ENCODE results near the gene FIBCD1. TPM values are rescaled to one million over a fixed set of nuclear protein-coding genes. Genes with fewer than 3 reads are reported as not detected.

Gene FIBCD1
- total and polyA plus RNA-seq, 2 experiments from 2014 or later, result 20.2 to 23.7 TPM

DNA sequence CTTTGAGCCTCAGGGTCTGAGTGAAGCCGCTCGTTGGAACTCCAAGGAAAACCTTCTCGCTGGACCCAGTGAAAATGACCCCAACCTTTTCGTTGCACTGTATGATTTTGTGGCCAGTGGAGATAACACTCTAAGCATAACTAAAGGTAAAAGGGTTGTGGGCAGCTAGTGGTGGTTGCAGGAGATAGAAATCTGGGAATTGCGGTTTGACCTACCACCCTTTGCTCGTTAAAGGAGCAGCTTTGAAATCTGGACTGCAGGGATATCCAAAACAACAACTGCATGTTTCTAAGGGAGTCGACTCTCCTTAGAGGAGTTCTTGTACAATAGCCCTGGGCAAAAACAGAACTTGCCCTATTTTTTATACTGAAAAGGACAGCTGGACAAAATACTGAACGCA lies 85.0 kb downstream of the FIBCD1 start:
- Histone ChIP-seq H3K27ac (no peak overlapping the region), H2AFZ (no peak overlapping the region), H3K9me3 (ENCODE audit: low read depth) (no peaks in the 10 kb centered on the region), H3K4me2 (ENCODE audit: unreplicated experiment) (no peak overlapping the region), H3K4me3 (no peak overlapping the region), H3K4me1 (ENCODE audit: insufficient read depth) (peaks cover 28% of the 10 kb centered on the region), H3K27me3 (replicated peaks; ENCODE audit: insufficient read depth) (no peaks in the 10 kb centered on the region), H4K20me1 (ENCODE audit: insufficient read depth) (no peaks in the 10 kb centered on the region), H3F3A (ENCODE audit: insufficient read depth) (peaks cover 70% of the 10 kb centered on the region), H3K9me2 (ENCODE audit: insufficient read depth) (no peaks in the 10 kb centered on the region), H3K36me3 (ENCODE audit: low read depth) (peaks cover 37% of the 10 kb centered on the region), H3K79me2 (ENCODE audit: insufficient read depth) (peaks cover 96% of the 10 kb centered on the region), H3K9ac (no peak overlapping the region)
- no peak for DNase-seq
- in situ Hi-C loops (cut with MboI), result no loop called here
- WGBS, 2 experiments (ENCODE audit: low coverage in 1 of 2, low lambda C conversion rate in 2 of 2, missing lambda C conversion rate in 2 of 2), result 81% methylated on average over 8 of the region's 8 CpGs
- TF ChIP-seq EZH2phosphoT487 (IDR thresholded peaks at IDR 0.05; ENCODE audit: insufficient read depth, low read depth) (no peak), EZH2 (IDR thresholded peaks at IDR 0.05; ENCODE audit: insufficient read depth, poor library complexity, severe bottlenecking) (no peak)

DNA sequence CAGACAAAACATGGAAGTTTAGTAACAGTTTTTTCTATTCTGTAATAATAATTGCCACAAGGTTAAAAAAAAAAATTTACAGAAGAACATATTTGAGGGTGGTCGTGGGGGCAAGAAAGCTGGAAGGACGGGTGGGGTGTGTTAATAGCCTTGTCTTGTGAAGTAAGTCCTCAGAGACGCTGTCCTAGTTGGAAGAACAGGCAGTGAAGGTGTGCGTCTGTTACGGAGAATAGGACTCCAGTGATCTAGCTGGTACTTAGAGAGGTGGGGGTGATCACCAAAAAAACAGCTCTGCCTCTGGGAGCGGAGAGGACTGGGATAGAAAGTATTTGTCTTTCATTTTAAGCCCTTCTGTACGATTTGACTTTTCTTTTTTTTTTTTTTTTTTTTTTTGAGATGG lies 86.2 kb downstream of the FIBCD1 start:
- peaks cover 37% of the 10 kb centered on the region for H3K36me3 ChIP-seq (ENCODE audit: low read depth)
- H3K79me2 ChIP-seq (ENCODE audit: insufficient read depth), result peaks cover 94% of the 10 kb centered on the region
- no peaks in the 10 kb centered on the region for H3K27me3 ChIP-seq (replicated peaks; ENCODE audit: insufficient read depth)
- no peak overlapping the region for H3K9ac ChIP-seq
- in situ Hi-C loops (cut with MboI), result no loop called here
- peaks cover 72% of the 10 kb centered on the region for H3F3A ChIP-seq (ENCODE audit: insufficient read depth)
- DNase-seq, result no peak
- no peak overlapping the region for H3K4me2 ChIP-seq (ENCODE audit: unreplicated experiment)
- no peaks in the 10 kb centered on the region for H3K9me3 ChIP-seq (ENCODE audit: low read depth)
- no peak overlapping the region for H3K4me3 ChIP-seq
- H3K27ac ChIP-seq, result peak overlapping the region; percentile 39
- no peaks in the 10 kb centered on the region for H4K20me1 ChIP-seq (ENCODE audit: insufficient read depth)
- peaks cover 28% of the 10 kb centered on the region for H3K4me1 ChIP-seq (ENCODE audit: insufficient read depth)
- H3K9me2 ChIP-seq (ENCODE audit: insufficient read depth), result no peaks in the 10 kb centered on the region
- no peak overlapping the region for H2AFZ ChIP-seq
- WGBS, 2 experiments (ENCODE audit: low coverage in 1 of 2, low lambda C conversion rate in 2 of 2, missing lambda C conversion rate in 2 of 2), result 54 to 58% methylated on average over 7 of the region's 7 CpGs
- TF ChIP-seq EZH2phosphoT487 (IDR thresholded peaks at IDR 0.05; ENCODE audit: insufficient read depth, low read depth), result no peak
- no peak for TF ChIP-seq EZH2 (IDR thresholded peaks at IDR 0.05; ENCODE audit: insufficient read depth, poor library complexity, severe bottlenecking)

Other genes with a start within 250 kb of the FIBCD1 start
- gene EXOSC2, start 245.5 kb downstream of the FIBCD1 start, total RNA-seq (2014; rRNA removed; shearing (Covaris generic)), result 18.1 and 21.6 TPM in 2 replicates
- 16.1 and 17.2 TPM in 2 replicates for gene EXOSC2, start 245.5 kb downstream of the FIBCD1 start, polyA plus RNA-seq (2016; fragmentation: Nextera tagmentation; extraction: Ambion mirVana)
- 66.1 and 68.2 TPM in 2 replicates for gene ABL1, start 104.0 kb downstream of the FIBCD1 start, total RNA-seq (2014; rRNA removed; shearing (Covaris generic))
- 22.0 and 22.9 TPM in 2 replicates for gene ABL1, start 104.0 kb downstream of the FIBCD1 start, polyA plus RNA-seq (2016; fragmentation: Nextera tagmentation; extraction: Ambion mirVana)
- gene QRFP, start 42.4 kb downstream of the FIBCD1 start, total RNA-seq (2014; rRNA removed; shearing (Covaris generic)), result not detected in 2 replicates
- 0.18 and 0.53 TPM in 2 replicates for gene QRFP, start 42.4 kb downstream of the FIBCD1 start, polyA plus RNA-seq (2016; fragmentation: Nextera tagmentation; extraction: Ambion mirVana)
- not detected in 2 replicates for gene LAMC3, start 69.9 kb upstream of the FIBCD1 start, total RNA-seq (2014; rRNA removed; shearing (Covaris generic))
- gene LAMC3, start 69.9 kb upstream of the FIBCD1 start, polyA plus RNA-seq (2016; fragmentation: Nextera tagmentation; extraction: Ambion mirVana), result not detected in 2 replicates
- not detected in 2 replicates for gene AIF1L, start 157.3 kb upstream of the FIBCD1 start, total RNA-seq (2014; rRNA removed; shearing (Covaris generic))
- gene AIF1L, start 157.3 kb upstream of the FIBCD1 start, polyA plus RNA-seq (2016; fragmentation: Nextera tagmentation; extraction: Ambion mirVana), result 0.28 TPM in 1 of 2 replicates, not detected in the other
- gene NUP214, start 186.3 kb upstream of the FIBCD1 start, total RNA-seq (2014; rRNA removed; shearing (Covaris generic)), result 13.1 and 22.3 TPM in 2 replicates
- gene NUP214, start 186.3 kb upstream of the FIBCD1 start, polyA plus RNA-seq (2016; fragmentation: Nextera tagmentation; extraction: Ambion mirVana), result 11.7 and 14.3 TPM in 2 replicates